ENCODE results near the gene SYT15.

GRCh38 chr10:46557319-46558121 is 21.4 kb upstream of the SYT15 start:
- TF ChIP-seq, protein P1, sequence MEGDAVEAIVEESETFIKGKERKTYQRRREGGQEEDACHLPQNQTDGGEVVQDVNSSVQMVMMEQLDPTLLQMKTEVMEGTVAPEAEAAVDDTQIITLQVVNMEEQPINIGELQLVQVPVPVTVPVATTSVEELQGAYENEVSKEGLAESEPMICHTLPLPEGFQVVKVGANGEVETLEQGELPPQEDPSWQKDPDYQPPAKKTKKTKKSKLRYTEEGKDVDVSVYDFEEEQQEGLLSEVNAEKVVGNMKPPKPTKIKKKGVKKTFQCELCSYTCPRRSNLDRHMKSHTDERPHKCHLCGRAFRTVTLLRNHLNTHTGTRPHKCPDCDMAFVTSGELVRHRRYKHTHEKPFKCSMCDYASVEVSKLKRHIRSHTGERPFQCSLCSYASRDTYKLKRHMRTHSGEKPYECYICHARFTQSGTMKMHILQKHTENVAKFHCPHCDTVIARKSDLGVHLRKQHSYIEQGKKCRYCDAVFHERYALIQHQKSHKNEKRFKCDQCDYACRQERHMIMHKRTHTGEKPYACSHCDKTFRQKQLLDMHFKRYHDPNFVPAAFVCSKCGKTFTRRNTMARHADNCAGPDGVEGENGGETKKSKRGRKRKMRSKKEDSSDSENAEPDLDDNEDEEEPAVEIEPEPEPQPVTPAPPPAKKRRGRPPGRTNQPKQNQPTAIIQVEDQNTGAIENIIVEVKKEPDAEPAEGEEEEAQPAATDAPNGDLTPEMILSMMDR (IDR thresholded peaks at IDR 0.05; ENCODE audit: low read length) = no peak
- no peak for TF ChIP-seq EZH2 (optimal IDR thresholded peaks at IDR 0.05; ENCODE audit: low read depth, low read length)

Measured in MM.1S (cell line).